ENCODE data around the gene SLC5A2. TPM values are rescaled to one million over a fixed set of nuclear protein-coding genes. Genes with fewer than 3 reads are reported as not detected.
"Not testable (repeated sequence)": the region's sequence is repeated elsewhere in the genome, so short reads cannot be mapped to it uniquely, and the experiment has no call there.

The SLC5A2 gene
- total RNA-seq, 2 donors from 2014 or later: 0.28 to 0.79 TPM

DNA sequence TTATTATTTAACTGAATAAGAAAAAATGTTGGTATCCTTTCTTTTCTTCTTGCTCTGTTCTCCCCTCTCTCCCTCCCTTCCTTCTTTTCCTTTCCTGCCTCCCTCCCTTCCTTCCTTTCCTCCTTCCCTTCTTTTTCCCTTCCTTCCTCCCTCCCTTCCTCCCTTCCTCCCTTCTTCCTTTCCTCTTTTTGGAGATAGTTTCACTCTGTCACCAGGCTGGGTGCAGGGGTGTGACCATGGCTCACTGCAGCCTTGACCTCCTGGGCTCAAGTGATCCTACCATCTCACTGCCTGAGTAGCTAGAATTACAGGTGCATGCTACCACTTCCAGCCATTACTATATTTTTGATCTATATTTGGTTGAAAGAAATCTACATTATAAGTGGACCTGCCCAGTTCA is 31.0 kb downstream of the SLC5A2 start:
- ATAC-seq (no peak), DNase-seq (no peak)
- intact Hi-C loops (cut with DNase I, micrococcal nuclease): no loop called here

DNA sequence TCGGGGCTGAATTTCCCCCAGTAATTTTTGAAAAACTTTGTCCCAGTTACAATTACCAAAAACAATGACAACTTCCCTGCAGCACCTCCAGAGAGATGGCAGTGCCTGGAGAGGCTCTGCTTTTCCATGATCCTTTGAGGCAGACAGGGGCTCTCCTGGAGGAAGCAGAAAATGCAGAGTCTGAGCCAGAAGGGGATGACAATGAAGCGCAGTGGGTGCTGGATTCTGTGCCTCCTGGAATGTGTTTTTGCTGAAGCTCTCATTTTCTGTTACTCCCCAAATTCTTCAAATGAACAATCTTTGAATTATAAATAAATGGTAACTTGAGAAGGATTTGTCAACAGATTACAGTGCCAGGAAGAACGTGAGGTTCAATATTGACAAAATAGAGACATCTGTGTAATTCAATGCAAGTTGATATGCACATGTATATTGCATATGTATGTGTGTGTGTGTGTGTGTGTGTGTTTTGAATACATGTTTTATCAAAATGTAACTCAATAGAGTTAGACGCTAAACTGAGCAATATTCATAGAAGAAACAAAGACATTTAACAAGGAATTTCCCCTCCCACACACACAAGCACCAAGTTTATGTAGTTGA is 35.0 kb downstream of the SLC5A2 start:
- no peak for DNase-seq
- no peak for ATAC-seq
- intact Hi-C loops (cut with DNase I, micrococcal nuclease): no loop called here

DNA sequence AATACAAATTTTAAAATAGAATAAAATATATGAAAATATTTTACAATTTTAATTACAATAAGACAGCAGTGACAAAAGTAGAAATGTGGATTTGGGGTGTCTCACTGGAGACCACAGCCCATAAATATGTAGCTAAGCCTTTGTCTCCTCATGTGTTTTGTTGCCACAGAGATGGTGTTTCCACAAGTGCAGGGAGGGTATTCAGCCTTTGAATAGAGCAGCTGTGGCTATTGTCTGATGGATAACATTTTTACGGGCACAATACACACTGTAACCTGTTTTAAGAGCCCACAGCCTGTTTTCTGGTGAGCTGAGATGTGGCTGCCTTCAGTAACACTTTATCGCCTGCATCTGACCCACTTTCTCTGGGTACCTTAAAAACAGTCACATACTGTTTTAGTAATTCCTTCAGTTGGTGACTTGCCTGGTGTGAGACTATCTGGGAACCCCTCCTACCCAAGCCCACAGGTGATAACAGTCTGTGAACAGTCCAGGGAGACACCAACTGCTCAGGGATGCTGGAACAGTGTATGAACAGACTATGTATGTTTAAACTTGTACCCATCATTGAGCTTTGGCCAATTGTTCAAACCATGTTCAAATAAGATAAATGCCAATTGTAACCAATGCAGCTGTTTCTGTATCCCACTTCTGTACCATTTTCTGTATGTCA is 37.0 kb downstream of the SLC5A2 start:
- ATAC-seq (no peak), DNase-seq (no peak)
- intact Hi-C loops (cut with DNase I, micrococcal nuclease): no loop called here

DNA sequence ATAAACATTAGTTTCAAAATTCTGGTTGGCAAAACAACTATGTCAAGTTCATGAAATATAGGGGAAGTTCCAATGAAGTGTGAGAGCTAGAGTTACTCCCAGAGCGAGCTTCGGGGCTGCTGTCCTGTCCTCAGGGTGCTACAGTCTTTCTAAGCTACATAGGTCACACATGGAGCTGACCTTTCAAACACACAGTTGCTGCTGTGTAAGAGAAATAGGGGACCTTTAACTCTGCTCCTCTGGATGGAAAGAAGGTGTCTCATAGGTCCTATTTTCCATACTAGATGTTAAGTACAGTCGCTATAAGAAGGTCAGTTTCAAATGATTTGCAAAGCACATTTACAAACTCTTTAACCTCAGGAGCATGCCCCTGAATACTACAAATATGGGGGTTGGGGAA is 38.4 kb downstream of the SLC5A2 start:
- intact Hi-C loops (cut with DNase I, micrococcal nuclease): no loop called here
- DNase-seq: no peak
- ATAC-seq: no peak

DNA sequence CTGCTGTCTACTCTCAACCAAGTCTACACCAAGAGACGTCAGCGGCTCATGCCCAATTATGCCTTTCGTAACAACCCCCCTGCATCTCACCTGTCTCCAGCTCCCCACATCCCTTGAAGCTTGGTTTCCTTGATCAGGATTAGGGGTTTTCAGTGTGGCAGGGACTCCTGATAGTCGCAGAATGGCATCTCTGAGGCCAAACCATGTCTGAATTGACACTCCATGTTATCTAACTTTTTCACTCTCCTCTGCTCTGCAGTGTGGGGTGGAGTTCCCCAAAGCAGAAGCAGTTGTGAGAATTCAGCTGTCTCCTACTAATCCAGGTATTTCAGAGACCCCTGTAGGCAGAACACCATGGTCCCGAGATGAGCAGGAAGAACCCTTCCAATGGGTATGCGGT is 39.1 kb downstream of the SLC5A2 start:
- DNase-seq (no peak), ATAC-seq (no peak)
- intact Hi-C loops (cut with DNase I, micrococcal nuclease): no loop called here

DNA sequence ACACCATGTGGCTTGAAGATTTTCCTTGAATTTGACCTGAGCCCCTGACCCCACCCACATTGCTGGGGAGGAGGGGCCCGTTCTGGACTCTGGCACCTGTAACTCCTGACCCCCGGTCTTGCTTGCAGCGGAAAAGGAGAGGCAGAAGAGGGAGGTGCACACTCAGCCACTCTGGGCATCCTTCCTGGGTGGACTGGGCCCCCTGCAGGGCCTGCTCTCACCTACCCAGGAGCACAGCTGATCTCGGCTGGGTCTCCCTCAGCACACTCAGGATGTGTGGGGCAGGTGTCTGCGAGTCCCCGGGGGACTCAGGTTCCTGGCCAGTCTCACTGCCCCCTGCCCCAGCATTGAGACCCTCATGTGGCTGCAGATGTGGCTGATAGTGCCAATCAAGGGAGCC is 40.8 kb downstream of the SLC5A2 start:
- intact Hi-C loops (cut with DNase I, micrococcal nuclease); DNase-seq; ATAC-seq: not testable (repeated sequence)

DNA sequence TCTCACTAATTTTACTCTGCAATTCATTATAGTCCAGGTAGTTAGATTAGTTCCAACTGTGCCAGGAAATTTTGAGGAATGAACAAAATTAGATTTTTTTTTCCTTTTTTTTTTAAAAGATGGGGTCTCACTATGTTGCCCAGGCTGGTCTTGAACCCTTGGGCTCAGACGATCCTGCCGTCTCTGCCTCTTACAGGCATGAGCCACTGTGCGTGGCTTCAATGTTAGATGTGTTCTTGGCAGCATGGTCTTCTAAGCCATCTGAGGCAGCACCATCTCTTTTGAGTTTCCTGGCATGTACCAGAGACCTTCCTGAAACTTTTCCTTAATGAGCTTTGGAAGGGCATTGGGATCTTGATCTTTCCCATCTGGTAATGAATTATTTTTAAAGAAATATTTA is 42.2 kb downstream of the SLC5A2 start:
- DNase-seq (no peak), ATAC-seq (no peak)
- intact Hi-C loops (cut with DNase I, micrococcal nuclease): no loop called here

DNA sequence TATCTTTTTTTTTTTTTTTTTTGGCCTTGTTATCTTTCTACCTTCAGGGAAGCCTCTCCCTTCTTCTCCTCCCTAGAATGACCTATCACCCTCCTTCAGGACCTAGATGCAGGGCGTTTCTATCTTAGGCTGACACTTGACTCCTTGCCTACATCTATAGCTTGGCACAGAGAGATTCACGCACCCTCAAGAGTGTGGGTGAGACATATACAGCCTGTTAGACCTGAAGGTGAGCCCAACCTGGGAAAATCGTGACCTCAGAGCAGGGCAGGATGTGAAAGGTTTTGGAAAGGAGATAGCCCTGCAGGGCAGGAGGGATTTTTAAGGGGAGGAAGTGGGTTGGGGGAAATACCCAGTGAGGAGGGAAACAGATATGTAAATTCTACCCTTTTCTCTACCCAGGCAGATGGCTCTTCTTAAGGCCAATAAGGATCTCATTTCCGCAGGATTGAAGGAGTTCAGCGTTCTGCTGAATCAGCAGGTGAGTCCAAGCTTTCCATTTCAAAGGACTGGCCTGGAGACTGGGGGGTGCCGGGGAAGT is 44.9 kb downstream of the SLC5A2 start, which contains the start of gene AHSP:
Gene AHSP (plus strand): TSS at position 167 of the 541 bp plus-strand sequence. CDS start 240 bp downstream, at position 407.
- no peak for ATAC-seq
- intact Hi-C loops (cut with DNase I, micrococcal nuclease): no loop called here
- no peak for DNase-seq

DNA sequence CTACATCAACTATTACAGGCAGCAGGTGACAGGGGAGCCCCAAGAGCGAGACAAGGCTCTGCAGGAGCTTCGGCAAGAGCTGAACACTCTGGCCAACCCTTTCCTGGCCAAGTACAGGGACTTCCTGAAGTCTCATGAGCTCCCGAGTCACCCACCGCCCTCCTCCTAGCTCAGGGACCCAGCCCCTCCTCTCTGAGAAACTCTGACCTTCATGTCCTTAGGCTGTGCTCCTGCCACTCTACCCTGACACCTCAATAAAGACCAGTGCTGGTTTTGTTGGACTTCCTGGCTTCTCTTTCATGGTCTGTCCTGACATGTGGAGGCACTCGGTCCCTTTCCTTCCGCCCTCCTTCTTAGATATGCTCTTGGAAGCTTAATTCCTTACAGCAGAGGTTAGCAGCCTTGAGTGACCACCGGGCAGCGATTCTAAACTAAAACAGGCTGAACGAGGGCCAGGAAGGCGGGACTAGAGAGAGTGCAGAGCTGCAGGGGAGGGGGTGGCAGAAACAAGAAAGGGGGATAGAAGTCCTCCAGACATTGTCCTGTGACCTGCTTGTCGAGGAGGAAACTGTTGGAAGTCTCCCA is 45.7 kb downstream of the SLC5A2 start:
- intact Hi-C loops (cut with DNase I, micrococcal nuclease): no loop called here
- ATAC-seq: no peak
- no peak for DNase-seq

DNA sequence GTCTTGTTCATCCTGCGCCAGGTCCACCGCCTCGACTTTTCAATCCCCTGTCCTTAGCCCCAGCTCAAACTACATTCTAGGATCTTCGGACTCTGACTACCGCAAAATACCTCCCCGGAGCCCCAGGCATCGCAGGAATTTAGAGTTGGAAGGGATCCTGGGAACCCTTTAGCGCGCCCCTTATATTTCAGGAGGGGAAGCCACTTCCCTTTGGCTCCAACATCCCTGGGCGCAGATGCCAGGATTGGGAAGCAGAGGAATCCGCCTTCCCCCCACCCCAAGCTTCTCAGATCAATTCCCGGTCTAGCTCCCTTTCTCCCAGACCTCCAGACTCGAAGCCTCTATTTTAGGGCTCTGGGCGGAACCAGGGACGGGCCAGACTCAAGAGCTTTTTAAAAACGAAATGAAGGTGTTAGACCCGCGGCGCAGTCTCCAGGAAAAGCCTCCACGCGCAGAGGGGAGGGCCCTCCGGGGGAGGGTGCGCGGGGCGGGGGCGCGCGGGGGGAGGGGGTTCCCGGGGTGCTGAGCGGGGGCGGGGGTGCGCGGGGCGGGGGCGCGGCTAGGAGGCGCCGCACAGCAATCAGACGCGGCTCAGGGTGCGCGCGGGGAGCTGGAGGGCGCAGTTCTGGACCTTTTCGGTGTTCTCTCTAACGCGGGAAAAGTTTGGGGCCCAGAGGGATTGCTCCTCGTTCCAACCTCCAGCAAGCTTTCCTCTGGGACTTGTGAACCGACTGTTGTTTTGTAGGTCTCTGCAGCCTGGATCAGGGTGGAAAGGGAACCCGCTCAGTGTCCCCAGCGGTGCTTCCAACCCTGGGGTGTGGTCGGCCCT is 46.4 kb downstream of the SLC5A2 start:
- DNase-seq: no peak
- no peak for ATAC-seq
- intact Hi-C loops (cut with DNase I, micrococcal nuclease): no loop called here

DNA sequence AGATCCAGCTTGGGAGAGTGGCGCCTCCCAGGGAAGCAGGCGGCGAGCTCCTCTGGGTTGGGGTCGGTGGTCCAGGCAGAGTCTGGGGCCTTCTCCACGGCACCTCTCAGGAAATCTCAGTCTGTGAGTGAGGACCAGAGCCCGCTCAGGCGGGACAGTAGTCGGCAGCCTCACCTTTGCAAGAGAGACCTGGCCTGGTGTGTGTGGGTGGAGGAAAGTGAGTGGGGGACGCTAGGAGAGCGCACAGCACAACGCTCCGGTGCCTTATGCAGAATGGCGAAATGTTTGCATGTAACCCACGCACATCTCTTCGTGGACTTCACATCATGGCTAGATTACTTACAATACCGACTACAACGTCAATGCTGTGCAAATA is 47.0 kb downstream of the SLC5A2 start:
- no peak for DNase-seq
- ATAC-seq: no peak
- intact Hi-C loops (cut with DNase I, micrococcal nuclease): no loop called here

DNA sequence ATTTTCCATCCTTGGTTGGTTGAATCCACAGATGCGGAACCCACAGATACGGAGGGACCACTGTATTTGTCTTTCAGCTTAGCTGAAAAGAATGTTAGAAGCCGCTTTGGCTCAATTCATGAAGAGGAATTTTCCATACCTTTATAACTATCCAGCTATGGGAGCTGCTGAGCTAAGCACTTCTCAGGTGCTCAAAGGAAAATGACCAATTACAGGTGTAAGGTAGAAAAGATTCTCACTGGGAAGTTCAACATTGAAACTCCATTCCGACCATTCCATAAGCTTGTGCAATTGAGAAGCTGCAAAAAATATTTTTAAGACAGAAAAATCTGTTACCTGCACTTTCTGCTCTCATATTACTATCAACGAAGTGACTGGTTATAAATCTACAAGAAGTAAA is 47.5 kb downstream of the SLC5A2 start:
- ATAC-seq (no peak), DNase-seq (no peak)
- intact Hi-C loops (cut with DNase I, micrococcal nuclease): no loop called here

DNA sequence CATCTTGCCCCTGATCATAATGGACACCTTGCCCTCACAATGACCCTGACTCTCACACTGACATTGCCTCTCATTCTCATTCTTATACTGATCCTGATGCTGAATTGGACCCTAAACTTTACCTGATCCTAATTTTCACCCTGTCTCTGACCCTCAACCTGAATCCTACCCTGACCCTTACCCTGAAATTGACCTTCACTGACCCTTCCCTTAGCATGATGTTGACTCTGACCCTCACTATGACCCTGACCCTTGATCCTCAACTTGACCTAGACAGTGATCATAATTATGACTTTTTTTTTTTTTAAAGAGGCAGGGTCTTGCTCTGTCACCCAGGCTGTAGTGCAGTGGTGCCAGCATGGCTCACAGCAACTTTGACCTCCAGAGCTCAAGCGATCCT is 48.2 kb downstream of the SLC5A2 start:
- no peak for ATAC-seq
- intact Hi-C loops (cut with DNase I, micrococcal nuclease): no loop called here

DNA sequence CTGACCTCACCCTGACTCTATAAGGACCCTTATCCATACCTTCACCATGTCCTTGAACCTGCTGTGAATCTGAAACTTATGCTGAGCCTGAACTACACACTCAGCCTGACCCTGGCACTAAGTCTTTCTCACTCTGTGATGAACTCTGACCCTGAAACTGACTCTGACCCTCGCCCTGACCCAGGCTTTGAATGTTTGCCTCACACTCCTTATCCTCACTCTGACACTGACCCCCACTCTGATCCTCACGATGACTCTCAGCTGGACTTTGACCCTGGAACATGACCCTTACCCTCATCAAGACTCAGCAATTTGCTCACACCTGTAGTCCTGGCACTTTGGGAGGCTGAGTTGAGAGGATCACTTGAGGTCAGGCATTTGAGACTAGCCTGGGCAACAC is 49.2 kb downstream of the SLC5A2 start:
- intact Hi-C loops (cut with DNase I, micrococcal nuclease): no loop called here
- ATAC-seq (no peak), DNase-seq (no peak)

More for the DNA sequence above, 48.2 kb downstream of the SLC5A2 start:
- no peak for DNase-seq

DNA sequence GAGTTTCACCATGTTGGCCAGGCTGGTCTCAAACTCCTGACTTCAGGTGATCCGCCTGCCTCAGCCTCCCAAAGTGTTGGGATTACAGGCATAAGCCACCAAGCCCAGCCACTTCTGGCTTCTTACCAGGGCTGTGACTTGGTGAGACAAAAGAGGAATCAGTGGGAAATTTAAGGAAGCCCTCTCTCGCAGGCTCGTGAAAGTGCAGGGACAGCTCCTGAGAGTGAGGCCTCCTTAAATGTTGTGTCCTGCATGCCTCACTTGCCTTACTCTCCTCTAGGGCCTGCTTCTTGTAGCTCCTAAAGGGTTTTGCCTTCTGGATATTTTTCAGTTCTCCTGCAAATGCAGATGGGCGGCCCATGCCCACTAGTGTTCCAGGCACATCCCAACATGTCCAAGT is 50.0 kb downstream of the SLC5A2 start:
- ATAC-seq: no peak
- intact Hi-C loops (cut with DNase I, micrococcal nuclease): no loop called here
- DNase-seq: no peak

DNA sequence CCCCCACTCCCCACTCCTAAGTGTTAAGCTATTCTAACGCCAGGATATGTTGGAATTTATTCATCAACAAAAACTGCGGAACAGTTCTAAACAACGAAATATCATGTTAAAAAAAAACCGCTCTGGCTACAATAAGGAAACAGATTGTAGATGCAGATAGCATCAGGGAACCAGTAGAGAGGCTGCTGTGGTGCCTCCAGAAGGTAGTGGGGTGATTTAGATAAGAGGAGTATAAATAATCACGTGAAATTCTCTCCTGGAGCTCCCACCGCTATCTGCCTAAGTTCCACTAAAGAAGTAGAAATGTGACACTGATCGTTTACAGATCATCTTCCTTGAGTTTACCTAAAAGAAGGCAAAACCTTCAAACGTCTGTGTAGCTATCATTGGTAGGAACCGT is 52.8 kb downstream of the SLC5A2 start:
- no peak for DNase-seq

DNA sequence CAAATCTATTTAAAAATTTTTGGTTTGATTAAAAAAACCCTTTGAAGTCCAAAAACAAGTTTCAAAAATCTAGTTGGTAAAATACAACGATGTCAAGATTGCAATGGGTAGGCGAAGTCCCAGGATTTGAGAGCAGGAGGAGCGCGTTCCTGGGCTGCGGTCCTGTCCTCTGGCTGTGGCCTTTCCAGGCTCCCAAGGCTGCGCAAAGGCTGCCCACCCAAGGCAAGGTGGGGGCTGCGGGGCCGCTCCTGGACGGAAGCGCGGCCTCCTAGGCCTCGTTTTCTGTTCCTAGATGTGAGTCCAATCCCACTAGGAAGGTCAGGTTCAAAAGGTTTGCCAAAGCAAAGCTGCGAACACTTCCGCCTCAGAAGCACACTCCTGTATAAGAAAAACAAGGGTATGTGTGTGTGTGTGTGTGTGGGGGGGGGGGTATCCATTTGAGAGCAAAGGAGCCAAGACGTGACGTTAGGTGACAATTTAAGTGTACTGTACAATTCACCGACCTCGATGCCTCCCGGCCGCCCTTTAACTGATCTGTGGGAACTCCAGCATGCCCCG is 54.0 kb downstream of the SLC5A2 start:
- intact Hi-C loops (cut with DNase I, micrococcal nuclease): no loop called here
- ATAC-seq (no peak), DNase-seq (no peak)

More for the DNA sequence above, 52.8 kb downstream of the SLC5A2 start:
- intact Hi-C loops (cut with DNase I, micrococcal nuclease): no loop called here
- no peak for ATAC-seq

DNA sequence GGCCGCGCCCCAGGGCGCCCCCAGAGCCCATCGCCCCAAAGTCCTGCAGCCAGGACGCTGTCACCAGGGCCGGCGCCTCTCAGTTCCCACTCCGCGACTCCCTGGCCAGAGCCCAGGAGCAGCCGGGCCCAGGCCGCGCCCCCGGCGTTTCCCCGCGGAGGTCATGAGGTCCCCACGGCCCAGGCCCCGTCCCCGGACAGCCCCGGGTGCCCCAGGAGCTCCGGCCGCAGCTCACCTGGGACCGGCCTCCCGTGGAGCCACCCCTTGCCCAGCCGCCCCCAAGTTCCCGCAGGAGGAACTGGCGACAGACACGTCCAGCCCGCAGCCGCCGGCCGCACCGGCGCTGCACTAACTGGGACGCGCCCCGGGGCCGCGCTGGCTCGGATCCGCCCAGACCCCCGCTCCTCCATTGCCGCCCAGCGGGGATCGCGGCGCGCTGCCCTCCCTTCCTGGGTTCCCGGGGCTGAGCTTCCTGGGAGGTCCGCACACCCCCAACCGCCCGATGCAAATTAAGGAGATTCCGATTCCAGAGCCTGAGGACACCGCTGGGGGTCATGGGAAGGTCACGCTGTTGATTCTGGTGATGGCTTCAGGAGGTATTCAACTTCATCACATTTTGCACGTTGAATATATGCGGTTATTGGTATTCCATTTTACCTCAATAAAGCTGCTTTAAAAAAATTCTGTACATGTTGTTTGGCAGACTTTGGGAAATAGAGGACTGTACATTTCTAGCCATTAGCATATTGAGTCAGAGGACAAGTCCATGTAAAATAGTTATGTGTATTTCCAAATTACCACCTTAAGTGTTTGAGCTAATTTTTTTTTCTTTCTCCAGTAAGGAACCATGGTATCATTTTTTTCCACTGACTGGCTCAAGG is 54.7 kb downstream of the SLC5A2 start:
- peak in 1 of 2 donors; percentile 7 for DNase-seq
- ATAC-seq: no peak
- intact Hi-C loops (cut with DNase I, micrococcal nuclease): no loop called here
